ENCODE data around the gene EXOC3L1. TPM values are rescaled to one million over a fixed set of nuclear protein-coding genes. Genes with fewer than 3 reads are reported as not detected.
A peak's percentile ranks its signal among the peaks of the same experiment; 100 is the strongest.

Gene EXOC3L1
- total and polyA plus RNA-seq, 2 of the 13 experiments (the other 11 are each of a cell fraction or from before 2014, with no cell fraction given): 0.12 TPM; not detected in 1

DNA sequence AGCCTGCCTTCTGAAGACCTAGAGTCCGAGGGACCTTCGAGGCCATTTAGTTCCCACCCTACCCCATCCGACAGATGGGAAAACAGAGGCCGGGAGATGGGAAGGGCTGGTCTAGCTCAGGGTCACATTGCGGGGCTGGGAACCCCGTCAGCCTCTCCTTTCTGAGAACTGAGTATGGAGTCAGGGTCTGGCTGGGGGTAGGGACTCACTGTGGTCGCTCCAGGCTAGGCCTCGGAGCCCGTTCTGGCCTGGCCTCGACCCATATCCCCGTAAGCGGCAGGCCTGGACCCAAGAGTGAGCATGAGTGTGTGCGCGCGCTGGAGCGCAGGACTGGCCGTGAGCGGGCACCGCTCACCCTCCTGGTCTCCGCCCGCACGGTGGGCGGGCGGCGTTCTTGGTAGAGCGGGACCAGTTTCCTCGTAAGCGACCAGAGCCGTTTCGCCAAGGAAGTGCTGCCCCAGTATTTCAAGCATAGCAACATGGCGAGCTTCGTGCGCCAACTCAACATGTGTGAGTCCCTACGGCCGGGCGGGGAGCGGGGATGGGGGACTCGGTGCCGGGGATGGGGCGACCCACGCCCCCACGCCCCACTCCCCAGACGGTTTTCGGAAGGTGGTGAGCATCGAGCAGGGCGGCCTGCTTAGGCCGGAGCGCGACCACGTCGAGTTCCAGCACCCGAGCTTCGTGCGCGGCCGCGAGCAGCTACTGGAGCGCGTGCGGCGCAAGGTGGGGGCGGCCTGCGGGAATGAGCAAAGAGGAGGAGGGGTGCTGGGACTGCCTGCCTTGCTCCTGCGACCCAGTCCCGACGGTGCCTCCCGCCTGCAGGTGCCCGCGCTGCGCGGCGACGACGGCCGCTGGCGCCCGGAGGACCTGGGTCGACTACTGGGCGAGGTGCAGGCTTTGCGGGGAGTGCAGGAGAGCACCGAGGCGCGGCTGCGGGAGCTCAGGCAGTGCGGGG is 24.5 kb downstream of the EXOC3L1 start (continued):
- TF ChIP-seq, protein P1, sequence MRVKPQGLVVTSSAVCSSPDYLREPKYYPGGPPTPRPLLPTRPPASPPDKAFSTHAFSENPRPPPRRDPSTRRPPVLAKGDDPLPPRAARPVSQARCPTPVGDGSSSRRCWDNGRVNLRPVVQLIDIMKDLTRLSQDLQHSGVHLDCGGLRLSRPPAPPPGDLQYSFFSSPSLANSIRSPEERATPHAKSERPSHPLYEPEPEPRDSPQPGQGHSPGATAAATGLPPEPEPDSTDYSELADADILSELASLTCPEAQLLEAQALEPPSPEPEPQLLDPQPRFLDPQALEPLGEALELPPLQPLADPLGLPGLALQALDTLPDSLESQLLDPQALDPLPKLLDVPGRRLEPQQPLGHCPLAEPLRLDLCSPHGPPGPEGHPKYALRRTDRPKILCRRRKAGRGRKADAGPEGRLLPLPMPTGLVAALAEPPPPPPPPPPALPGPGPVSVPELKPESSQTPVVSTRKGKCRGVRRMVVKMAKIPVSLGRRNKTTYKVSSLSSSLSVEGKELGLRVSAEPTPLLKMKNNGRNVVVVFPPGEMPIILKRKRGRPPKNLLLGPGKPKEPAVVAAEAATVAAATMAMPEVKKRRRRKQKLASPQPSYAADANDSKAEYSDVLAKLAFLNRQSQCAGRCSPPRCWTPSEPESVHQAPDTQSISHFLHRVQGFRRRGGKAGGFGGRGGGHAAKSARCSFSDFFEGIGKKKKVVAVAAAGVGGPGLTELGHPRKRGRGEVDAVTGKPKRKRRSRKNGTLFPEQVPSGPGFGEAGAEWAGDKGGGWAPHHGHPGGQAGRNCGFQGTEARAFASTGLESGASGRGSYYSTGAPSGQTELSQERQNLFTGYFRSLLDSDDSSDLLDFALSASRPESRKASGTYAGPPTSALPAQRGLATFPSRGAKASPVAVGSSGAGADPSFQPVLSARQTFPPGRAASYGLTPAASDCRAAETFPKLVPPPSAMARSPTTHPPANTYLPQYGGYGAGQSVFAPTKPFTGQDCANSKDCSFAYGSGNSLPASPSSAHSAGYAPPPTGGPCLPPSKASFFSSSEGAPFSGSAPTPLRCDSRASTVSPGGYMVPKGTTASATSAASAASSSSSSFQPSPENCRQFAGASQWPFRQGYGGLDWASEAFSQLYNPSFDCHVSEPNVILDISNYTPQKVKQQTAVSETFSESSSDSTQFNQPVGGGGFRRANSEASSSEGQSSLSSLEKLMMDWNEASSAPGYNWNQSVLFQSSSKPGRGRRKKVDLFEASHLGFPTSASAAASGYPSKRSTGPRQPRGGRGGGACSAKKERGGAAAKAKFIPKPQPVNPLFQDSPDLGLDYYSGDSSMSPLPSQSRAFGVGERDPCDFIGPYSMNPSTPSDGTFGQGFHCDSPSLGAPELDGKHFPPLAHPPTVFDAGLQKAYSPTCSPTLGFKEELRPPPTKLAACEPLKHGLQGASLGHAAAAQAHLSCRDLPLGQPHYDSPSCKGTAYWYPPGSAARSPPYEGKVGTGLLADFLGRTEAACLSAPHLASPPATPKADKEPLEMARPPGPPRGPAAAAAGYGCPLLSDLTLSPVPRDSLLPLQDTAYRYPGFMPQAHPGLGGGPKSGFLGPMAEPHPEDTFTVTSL (CRISPR knock-in tag; IDR thresholded peaks at IDR 0.05; ENCODE audit: borderline replicate concordance): no peak
- TF ChIP-seq ZFP91 (CRISPR knock-in tag; IDR thresholded peaks at IDR 0.05; ENCODE audit: borderline replicate concordance) (peak; percentile 1; the same call in 1 of the 2 replicates), ZNF644 (CRISPR knock-in tag; IDR thresholded peaks at IDR 0.05; ENCODE audit: low read depth) (no peak), BCL6 (CRISPR knock-in tag; IDR thresholded peaks at IDR 0.05) (no peak), ZNF781 (CRISPR knock-in tag; IDR thresholded peaks at IDR 0.05; ENCODE audit: borderline replicate concordance, not compliant biosample characterization) (no peak), ZMYM3 (CRISPR knock-in tag; IDR thresholded peaks at IDR 0.05) (peak; percentile 75), MAF1 (CRISPR knock-in tag; IDR thresholded peaks at IDR 0.05; ENCODE audit: borderline replicate concordance) (no peak), FOXA3 (CRISPR knock-in tag; IDR thresholded peaks at IDR 0.05) (no peak), ZKSCAN8 (CRISPR knock-in tag; IDR thresholded peaks at IDR 0.05; ENCODE audit: borderline replicate concordance) (no peak), ZNF629 (CRISPR knock-in tag; conservative IDR thresholded peaks at IDR 0.05) (peak; percentile 88), ZMYM2 (CRISPR knock-in tag; IDR thresholded peaks at IDR 0.05) (peak; percentile 67; the same call in 1 of the 2 replicates), ZNF816 (CRISPR knock-in tag; IDR thresholded peaks at IDR 0.05; ENCODE audit: borderline replicate concordance) (0 out of 2 replicates have a peak, but pooled peaks have one; percentile 2), ZBTB7B (CRISPR knock-in tag; IDR thresholded peaks at IDR 0.05) (no peak), HIC2 (CRISPR knock-in tag; IDR thresholded peaks at IDR 0.05; ENCODE audit: low read depth) (no peak)
- TF ChIP-seq, protein P2, sequence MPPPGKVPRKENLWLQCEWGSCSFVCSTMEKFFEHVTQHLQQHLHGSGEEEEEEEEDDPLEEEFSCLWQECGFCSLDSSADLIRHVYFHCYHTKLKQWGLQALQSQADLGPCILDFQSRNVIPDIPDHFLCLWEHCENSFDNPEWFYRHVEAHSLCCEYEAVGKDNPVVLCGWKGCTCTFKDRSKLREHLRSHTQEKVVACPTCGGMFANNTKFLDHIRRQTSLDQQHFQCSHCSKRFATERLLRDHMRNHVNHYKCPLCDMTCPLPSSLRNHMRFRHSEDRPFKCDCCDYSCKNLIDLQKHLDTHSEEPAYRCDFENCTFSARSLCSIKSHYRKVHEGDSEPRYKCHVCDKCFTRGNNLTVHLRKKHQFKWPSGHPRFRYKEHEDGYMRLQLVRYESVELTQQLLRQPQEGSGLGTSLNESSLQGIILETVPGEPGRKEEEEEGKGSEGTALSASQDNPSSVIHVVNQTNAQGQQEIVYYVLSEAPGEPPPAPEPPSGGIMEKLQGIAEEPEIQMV (CRISPR knock-in tag; IDR thresholded peaks at IDR 0.05; ENCODE audit: low read depth): no peak

All from HepG2 (cell line).